HG03175 (cell line): ENCODE results near the gene CTR9.
A peak's percentile ranks its signal among the peaks of the same experiment; 100 is the strongest.
"Not testable (repeated sequence)": the region's sequence is repeated elsewhere in the genome, so short reads cannot be mapped to it uniquely, and the experiment has no call there.

ENCODE experiments used
- ATAC-seq: cut with Tn5 transposase; IDR thresholded peaks from one replicate; pipeline ENCODE4 v1.9.1; 2021; ENCODE audit warnings: mild to moderate bottlenecking, moderate library complexity; ENCODE audit not compliant: unreplicated experiment

CTR9 gene

GRCh38 chr11:10813945-10814344 lies 62.9 kb downstream of the CTR9 start:
- no peak for ATAC-seq

GRCh38 chr11:10818594-10818993 lies 67.5 kb downstream of the CTR9 start:
- no peak for ATAC-seq

- not testable (repeated sequence) for ATAC-seq
Observed at GRCh38 chr11:10822491-10822890, 71.4 kb downstream of the CTR9 start.

GRCh38 chr11:10823152-10823579 lies 72.1 kb downstream of the CTR9 start:
- no peak for ATAC-seq

GRCh38 chr11:10824888-10825287 lies 73.8 kb downstream of the CTR9 start:
- ATAC-seq: peak; percentile 71

GRCh38 chr11:10828402-10828801 lies 77.4 kb downstream of the CTR9 start:
- ATAC-seq: no peak

- no peak for ATAC-seq
Observed at GRCh38 chr11:10829139-10829538, 78.1 kb downstream of the CTR9 start.
